C1 segment of cervical spinal cord (tissue), 14 donors: Measurements from ENCODE around the gene TAOK2.

Experiments
- DNase-seq, 14 donors: peaks; one replicate each; lab custom pipeline; 2025; lab: John Stamatoyannopoulos, UW

TAOK2 gene

DNA sequence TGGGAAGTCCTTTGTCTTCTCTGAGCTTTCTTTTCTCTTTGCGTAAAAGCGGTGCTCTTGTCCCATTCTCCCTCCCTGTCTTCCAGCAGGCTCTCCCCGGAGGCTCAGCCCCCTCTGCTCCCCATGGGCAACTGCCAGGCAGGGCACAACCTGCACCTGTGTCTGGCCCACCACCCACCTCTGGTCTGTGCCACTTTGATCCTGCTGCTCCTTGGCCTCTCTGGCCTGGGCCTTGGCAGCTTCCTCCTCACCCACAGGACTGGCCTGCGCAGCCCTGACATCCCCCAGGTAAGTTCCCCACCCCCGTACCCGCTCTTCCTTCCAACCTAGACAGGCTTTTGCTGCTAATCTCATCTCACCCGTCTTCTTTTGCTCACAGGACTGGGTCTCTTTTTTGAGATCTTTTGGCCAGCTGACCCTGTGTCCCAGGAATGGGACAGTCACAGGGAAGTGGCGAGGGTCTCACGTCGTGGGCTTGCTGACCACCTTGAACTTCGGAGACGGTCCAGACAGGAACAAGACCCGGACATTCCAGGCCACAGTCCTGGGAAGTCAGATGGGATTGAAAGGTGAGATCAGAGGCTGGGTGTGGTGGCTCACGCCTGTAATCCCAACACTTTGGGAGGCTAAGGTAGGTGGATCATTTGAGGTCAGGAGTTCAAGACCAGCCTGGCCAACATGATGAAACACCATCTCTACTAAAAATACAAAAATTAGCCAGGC is 10.5 kb upstream of the TAOK2 start:
- DNase-seq, result no peak

DNA sequence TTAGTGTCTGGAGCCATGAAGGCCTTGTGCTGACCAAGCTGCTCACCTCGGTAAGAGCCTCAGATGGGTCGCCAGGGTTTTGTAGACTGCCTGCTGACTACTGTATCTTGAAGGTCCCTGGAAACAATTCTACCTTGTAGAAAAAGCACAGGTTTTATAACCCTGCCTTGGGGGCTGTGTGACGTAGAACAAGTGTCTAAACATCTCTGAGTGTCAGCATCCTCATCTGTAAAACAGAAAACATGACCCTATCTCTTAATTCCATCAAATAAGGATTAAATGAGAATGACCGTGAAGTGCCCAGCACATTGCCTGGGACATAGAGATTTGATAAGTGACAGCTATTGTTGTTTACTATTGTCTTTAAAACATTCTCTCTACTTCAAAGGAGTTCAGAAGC is 5.5 kb upstream of the TAOK2 start:
- no peak for DNase-seq

DNA sequence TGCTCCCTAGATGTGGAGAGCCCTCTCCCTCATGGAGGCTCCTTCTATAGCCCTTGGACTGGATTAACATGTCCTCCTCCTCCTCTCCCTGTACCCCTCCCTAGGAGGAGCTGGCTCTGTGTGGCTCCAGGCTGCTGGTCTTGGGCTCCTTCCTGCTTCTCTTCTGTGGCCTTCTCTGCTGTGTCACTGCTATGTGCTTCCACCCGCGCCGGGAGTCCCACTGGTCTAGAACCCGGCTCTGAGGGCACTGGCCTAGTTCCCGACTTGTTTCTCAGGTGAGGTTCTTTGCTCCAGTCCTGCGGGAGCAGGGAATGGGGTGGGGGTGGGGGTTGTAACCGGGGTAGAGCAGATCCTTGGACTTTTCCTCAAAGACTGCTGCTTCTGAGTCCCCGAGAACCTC is 2.4 kb upstream of the TAOK2 start:
- DNase-seq, result no peak

DNA sequence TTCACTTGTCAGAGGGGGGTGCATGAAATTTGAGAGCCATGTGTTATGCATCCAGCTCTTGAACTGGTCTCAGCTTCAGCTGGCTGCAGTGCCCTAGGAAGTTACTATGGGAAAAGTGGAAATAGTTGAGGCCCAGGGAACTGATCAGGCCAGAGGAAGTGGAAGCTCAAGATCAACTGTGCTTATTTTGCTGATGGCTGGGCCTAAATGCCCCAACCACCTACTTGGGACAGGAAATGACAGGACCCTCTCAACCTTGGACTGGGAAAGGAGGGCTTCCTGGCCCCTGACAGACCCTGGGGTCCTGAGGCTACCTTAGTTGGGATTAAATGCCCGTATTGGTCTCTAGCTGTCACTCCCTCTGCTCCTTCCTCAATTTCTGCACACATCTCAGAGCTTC is 1.2 kb upstream of the TAOK2 start:
- no peak for DNase-seq

DNA sequence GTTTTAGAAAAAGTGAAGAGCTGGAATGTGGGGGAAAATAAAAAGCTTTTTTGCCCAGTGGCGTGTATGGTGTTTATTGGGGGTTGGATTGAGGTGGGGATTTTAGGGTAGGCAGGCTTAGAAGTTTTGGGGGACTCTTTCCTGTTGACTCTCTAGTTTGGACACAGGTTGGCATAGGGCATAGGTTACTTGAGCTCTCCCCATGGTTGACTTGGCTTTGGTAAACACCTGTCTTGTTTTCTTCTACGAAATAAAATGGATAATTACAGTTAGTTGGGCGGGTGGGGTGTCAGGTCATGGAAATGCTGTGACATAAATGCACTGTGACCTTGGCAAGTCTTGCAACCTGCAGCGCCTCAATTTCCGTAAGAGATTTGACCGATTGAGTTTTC is 680 bp upstream of the TAOK2 start:
- no peak for DNase-seq

DNA sequence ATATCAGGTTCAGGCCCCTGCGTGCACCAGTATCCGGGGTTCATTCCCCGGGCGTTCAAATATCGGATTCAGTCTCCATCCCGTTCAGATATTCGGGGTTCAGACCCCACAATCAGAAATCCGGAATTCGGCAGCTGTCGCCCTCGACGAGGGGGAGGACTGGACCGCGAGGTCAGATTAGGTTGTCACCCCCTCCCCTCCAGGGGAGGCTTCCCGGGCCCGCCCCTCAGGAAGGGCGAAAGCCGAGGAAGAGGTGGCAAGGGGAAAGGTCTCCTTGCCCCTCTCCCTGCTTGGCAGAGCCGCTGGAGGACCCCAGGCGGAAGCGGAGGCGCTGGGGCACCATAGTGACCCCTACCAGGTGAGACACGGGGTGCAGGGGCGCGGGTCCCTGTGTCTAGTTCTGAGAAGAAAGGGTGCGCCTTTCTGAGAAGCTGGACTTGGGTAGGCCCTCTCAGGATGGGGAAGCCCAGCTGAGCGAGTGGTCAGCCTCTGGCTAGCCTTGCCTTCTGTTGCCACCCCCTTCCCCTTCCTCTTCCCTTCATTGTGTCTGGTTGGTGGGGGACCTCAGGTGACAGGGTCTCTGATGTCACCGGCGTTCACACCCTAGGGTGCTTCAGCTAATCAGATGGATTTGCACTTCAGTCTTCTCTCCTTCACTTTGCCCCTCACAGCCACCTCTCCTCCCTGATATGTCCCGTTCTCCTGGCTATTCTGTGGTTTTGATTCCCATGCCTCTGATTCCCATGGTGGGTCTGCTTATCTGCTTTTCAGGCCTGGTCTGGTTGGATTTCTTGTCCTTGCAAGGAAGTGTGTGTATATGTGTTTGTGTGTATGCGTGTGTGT is 844 bp downstream of the TAOK2 start:
- DNase-seq, result peak in 3 of 14 donors; percentile 15 to 24 (median 17)

DNA sequence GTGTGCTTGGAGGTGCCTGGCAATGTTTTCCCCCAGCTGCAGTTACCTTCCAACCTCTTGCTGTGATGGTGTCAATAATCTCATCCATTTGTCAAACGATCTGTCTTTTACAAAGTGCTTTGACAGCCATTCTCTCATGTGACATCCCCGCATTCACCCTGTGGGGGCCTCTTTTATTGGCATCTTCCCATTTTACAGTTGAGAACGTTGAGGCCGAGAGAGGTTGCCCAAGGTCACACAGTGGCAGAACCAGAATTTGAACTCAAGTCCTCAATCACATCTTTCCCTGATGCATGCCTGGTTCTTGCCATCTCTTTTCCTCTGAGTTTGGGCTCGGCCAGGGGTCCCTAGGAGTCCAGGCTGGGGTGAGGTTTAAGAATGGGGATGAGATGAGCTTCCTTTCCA is 1.5 kb downstream of the TAOK2 start:
- DNase-seq, result no peak

DNA sequence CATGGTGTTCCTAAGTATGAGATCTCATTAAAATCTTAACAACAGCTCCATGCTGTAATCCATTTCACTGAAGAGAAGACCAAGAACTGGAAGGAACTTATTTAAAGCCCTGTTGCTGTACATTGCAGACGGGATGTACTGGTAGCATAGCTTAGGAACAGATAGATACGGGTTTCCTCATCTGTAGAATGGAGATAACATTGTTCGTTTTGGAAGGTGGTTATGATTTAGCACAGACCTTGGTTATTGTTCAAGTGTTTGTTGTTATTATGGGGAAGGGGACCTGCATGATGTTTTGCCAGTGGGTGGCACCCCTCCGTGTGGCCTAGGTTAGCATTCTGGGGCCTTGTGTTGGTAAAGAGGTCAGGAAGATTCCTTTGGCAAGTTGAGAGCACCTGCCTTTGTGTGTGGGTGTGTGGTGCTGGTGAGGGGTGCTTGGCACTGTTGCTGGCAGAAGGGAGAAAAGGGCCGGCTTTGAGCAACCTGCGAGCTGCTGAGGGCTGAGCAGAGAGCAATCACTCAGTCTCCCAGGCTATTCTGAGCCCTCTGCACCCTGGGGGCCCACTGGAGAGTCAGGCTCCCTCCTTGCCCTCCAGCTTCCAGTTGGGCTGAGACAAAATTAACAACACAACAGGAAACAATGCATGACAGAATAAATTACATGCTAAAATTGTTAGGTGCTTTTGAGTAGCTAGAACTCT is 2.3 kb downstream of the TAOK2 start:
- DNase-seq, result peak in 1 of 14 donors; percentile 17

DNA sequence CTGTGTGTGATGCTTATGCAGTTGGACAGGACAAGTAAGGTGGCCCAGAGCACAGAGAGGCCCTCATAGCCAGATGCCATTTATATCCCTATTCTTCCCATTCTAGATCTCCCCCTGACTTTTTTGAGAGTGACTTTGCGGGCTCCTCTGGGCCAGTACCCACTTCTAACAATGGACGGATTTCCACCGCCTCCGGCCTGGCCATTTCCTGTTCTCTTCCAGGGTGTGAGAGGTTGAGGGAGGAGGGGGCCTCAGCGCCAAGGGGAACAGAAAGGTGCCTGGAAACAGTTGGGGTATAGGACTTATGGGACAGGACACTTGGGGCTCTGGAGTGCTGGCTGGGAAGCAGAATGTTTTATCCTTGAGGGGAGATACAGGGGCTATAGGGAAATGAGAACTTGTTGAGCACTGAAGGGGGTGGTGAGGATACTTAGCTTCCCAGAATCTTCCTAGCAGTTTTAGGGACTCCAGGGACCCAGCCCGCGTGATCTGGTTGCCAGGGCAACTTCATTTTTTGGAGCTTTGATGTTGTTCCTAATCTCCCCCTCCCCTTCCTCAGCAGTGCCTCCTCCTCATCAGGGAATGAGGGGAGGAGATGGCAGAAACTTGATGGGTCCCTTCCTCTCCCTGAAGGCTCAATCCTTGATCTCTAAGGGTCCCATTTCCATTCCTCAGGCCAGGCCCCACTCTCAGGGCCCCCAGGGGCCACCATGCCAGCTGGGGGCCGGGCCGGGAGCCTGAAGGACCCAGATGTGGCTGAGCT is 3.6 kb downstream of the TAOK2 start:
- no peak for DNase-seq

DNA sequence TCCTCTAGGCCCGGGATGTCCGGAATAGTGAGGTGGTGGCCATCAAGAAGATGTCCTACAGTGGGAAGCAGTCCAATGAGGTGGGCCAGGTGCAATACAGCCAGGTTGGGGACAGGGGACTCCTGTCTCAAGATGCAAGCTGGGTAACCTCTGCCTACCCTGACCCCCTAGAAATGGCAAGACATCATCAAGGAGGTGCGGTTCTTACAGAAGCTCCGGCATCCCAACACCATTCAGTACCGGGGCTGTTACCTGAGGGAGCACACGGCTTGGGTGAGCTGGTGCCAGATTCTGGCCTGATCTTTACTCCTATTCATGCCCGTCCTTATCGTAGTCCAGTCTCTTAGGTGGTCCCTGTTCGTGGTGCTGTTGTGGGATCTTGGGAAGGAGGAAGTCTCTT is 4.4 kb downstream of the TAOK2 start:
- no peak for DNase-seq

DNA sequence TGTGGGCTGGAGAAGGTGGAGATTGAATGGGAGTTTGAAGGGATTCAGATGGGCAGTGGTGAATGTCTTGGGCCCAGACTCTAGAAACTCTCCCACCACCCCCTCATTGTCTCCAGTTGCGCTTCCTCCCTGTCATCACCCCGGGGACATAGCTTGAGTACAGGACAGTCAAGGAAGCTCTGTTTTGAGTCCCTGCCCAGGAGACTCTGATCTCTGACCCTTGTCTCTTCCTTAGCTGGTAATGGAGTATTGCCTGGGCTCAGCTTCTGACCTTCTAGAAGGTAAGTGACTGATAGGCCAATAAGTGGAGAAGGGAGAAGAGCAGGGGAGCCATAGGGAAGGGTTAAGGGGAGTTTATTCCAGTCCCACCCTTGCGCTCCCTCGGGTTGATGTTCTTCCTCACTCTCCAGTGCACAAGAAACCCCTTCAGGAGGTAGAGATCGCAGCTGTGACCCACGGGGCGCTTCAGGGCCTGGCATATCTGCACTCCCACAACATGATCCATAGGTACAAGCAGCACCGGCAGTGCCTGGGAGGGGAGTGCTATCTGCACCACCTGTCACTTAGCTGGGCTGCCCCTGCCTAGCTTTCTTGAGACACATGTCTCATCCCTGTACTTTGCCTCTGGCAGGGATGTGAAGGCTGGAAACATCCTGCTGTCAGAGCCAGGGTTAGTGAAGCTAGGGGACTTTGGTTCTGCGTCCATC is 5.0 kb downstream of the TAOK2 start:
- no peak for DNase-seq

DNA sequence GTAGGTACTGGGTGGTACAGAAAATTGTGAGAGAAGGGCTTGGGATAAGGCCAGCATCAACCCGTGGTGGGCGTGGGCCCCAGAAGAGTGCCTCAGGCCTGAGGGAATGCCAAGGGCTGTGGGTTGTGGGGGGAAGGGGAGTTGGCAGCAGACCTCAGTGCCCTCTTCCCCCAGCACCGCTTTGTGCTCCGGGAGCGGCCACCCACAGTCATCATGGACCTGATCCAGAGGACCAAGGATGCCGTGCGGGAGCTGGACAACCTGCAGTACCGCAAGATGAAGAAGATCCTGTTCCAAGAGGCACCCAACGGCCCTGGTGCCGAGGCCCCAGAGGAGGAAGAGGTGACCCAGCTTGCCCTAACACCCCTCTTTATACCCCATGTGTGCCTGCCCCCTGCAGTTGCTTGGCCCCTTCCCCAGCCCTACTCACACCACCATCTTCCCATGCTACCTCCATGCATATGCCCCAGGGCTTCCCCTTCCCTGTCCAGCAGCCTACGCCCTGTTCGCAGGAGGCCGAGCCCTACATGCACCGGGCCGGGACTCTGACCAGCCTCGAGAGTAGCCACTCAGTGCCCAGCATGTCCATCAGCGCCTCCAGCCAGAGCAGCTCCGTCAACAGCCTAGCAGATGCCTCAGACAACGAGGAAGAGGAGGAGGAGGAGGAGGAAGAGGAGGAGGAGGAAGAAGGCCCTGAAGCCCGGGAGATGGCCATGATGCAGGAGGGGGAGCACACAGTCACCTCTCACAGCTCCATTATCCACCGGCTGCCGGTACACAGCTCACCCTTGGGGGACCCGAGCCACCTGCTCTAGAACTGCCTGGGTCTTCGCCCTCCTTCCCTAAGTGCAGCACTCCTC is 9.1 kb downstream of the TAOK2 start:
- DNase-seq, result no peak

DNA sequence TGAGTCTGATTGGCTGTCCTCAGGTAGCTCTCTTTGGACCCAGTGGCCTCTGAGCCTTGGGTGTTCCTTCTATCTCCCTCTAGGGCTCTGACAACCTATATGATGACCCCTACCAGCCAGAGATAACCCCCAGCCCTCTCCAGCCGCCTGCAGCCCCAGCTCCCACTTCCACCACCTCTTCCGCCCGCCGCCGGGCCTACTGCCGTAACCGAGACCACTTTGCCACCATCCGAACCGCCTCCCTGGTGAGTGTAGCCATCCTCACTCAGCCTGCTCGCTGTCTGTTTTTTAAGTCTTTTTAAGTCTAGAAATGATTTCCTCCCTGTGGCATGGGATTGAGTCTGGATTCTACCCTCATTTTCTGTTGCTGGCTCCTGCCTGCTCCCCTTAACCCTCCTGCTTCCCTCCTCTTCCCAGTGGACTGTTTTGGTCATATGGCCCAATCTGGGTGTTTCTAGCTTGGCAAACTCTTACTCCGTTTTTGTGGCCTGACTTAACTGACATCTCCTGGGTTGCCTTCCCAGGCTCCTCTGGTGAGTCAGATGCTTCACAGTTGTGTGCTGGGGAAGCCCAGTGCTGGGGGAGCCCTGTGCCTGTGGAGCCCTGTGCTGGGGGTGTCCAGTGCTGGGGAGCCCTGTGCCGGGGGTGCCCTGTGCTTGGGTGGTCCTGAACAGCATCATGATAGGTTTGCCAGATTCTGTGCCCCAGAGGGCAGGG is 9.9 kb downstream of the TAOK2 start:
- DNase-seq, result no peak

DNA sequence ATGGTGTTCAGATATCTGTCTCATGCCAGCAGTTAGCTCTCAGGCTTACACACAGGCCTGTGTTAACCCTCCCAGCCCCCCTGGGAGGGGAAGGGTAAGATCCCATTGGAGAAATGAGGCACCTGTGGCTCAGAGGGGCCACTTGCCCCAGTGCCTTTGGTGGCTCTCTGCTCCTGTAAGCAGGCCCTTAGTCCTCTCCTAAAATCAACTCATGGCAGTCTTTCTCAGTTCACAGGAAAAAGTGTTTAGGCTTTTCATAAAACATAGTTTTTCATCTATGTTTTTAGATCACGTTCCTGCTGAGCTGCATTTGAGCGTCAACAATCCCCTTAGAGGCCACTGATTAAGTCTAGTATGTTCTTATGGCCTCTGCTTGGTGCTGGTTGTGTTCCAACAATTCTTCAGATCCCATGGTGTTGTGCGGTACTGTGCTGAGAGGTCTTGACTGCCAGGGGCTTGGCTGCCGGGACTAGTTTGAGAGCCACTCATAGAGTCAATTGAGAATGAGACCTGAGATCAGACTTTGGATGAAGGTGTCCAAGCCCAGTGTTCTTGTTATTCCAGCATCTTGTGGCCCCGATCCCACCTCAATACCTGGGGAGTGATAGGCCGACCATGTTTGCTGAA is 10.6 kb downstream of the TAOK2 start:
- no peak for DNase-seq

DNA sequence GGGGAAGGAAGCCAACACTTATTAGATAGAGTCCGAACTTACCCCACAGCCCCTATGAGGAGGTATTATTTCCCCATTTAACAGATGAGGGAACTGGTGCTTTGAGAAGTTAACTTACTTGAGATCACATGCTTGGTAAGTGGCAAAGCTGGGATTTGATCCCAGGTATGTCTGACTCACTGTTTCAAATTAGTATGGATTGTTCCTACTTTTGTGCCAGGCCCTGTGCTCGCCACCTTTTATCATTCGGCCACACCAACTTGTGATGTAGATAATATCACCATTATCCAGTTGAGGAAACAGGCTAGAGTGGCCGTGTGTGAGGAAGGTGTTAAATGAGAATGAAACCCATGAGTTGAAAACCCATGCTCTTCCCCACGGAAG is 11.1 kb downstream of the TAOK2 start:
- no peak for DNase-seq

DNA sequence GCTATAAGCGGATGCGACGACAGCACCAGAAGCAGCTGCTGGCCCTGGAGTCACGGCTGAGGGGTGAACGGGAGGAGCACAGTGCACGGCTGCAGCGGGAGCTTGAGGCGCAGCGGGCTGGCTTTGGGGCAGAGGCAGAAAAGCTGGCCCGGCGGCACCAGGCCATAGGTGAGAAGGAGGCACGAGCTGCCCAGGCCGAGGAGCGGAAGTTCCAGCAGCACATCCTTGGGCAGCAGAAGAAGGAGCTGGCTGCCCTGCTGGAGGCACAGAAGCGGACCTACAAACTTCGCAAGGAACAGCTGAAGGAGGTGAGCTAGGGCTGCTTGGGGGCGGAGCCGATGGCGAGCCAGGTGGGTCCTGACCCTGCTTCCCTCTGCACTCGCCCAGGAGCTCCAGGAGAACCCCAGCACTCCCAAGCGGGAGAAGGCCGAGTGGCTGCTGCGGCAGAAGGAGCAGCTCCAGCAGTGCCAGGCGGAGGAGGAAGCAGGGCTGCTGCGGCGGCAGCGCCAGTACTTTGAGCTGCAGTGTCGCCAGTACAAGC is 11.7 kb downstream of the TAOK2 start:
- no peak for DNase-seq

DNA sequence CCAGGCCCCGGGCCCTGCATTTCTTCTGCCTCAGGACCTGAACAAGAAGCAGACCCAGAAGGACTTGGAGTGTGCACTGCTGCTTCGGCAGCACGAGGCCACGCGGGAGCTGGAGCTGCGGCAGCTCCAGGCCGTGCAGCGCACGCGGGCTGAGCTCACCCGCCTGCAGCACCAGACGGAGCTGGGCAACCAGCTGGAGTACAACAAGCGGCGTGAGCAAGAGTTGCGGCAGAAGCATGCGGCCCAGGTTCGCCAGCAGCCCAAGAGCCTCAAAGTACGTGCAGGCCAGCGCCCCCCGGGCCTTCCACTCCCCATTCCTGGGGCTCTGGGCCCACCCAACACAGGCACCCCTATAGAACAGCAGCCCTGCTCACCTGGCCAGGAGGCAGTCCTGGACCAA is 12.6 kb downstream of the TAOK2 start:
- no peak for DNase-seq

DNA sequence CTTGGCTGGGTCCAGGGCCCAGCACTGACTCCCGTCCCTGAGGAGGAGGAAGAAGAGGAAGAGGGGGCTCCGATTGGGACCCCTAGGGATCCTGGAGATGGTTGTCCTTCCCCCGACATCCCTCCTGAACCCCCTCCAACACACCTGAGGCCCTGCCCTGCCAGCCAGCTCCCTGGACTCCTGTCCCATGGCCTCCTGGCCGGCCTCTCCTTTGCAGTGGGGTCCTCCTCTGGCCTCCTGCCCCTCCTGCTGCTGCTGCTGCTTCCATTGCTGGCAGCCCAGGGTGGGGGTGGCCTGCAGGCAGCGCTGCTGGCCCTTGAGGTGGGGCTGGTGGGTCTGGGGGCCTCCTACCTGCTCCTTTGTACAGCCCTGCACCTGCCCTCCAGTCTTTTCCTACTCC is 13.3 kb downstream of the TAOK2 start:
- no peak for DNase-seq
